NT2/D1 (cell line): ENCODE measurements around the gene SLC9A6.
"Not testable (repeated sequence)": the region's sequence is repeated elsewhere in the genome, so short reads cannot be mapped to it uniquely, and the experiment has no call there.

Source experiments
- DNase-seq: peaks from one replicate; pipeline ENCODE4 v3.0.0-alpha.2; 2011; ENCODE audit warnings: low read depth, low spot score
- H3K27me3 ChIP-seq: 2 replicates; pipeline ENCODE4 v1.6.0; 2011; ENCODE audit warnings: mild to moderate bottlenecking; ENCODE audit not compliant: insufficient read length, insufficient read depth
- H3K36me3 ChIP-seq: 2 replicates; pipeline ENCODE4 v1.6.1; 2011; ENCODE audit warnings: mild to moderate bottlenecking, low read length, mixed read lengths; ENCODE audit not compliant: insufficient read depth, insufficient read length
- H3K4me1 ChIP-seq: 2 replicates; pipeline ENCODE4 v1.5.1; 2011; ENCODE audit not compliant: insufficient read depth, insufficient read length
- H3K4me3 ChIP-seq: 2 replicates; pipeline ENCODE4 v1.5.1; 2011; ENCODE audit warnings: low read depth; ENCODE audit not compliant: insufficient read length
- H3K9ac ChIP-seq: 2 replicates; pipeline ENCODE4 v1.6.0; 2011; ENCODE audit warnings: low read depth; ENCODE audit not compliant: insufficient read length
- H3K9me3 ChIP-seq: 2 replicates; pipeline ENCODE4 v1.5.1; 2011; ENCODE audit warnings: mild to moderate bottlenecking, low read length; ENCODE audit not compliant: insufficient read depth
- SUZ12 ChIP-seq: IDR thresholded peaks from 2 replicates; pipeline ENCODE4 v1.6.1; 2011; ENCODE audit not compliant: insufficient read length, insufficient read depth; ENCODE audit errors: extremely low read depth
- YY1 ChIP-seq: IDR thresholded peaks from 2 replicates; pipeline ENCODE4 v1.6.1; 2011; ENCODE audit not compliant: insufficient read length, insufficient read depth
- ZNF274 ChIP-seq: IDR thresholded peaks from 2 replicates; pipeline ENCODE4 v1.6.1; 2011; ENCODE audit warnings: mild to moderate bottlenecking, low read depth, low read length

The SLC9A6 gene

DNA sequence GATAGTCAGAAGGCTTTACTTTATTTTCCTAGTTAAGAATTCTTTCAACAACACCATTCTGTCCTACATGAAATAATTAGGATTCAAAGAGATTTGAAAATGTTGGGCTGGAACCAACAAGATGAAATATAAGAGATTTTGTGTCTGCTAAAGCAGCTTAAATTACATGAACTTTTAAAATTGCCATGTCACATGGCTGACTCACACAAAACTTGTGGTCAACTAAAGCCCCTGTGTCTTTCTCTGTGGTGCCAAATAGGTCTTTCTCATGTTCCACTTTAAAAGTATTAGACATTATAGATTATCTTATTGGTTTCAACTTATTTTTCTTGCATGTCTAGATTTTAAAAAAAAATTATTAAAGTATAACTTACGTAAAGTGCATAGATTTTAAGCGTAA, 101.3 kb downstream of the SLC9A6 start:
- no peak for DNase-seq
- Histone ChIP-seq H3K9me3 (no peaks in the 10 kb centered on the region), H3K4me3 (no peak overlapping the region)

GRCh38 chrX:136091898-136092297, 106.7 kb downstream of the SLC9A6 start:
- not testable (repeated sequence) for H3K27me3 ChIP-seq, DNase-seq, H3K9me3 ChIP-seq, H3K9ac ChIP-seq, H3K4me3 ChIP-seq, H3K4me1 ChIP-seq, H3K36me3 ChIP-seq

More for the DNA sequence above, 101.3 kb downstream of the SLC9A6 start:
- TF ChIP-seq YY1 (no peak), SUZ12 (no peak), ZNF274 (no peak)
- H3K27me3 ChIP-seq, result no peaks in the 10 kb centered on the region
- no peak overlapping the region for H3K9ac ChIP-seq
- H3K36me3 ChIP-seq, result no peaks in the 10 kb centered on the region
- H3K4me1 ChIP-seq, result no peaks in the 10 kb centered on the region

DNA sequence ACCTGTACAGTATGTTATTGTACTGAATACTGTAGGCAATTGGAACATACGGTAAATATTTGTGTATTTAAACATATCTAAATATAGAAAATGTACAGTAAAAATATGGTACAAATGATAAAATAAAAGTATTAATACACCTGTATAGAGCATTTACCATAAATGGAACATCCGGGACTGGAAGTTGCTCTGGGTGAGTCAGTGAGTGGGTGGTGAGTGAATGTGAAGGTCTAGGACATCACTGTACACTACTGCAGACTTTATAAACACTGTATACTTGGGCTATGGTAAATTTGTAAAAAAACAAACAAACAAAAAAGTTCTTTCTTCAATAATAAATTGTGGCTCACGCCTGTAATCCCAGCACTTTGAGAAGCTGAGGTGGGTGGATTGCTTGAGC, 109.7 kb downstream of the SLC9A6 start:
- H3K4me1 ChIP-seq, result no peaks in the 10 kb centered on the region
- no peaks in the 10 kb centered on the region for H3K9me3 ChIP-seq
- H3K36me3 ChIP-seq, result no peaks in the 10 kb centered on the region
- no peak for DNase-seq
- no peak overlapping the region for H3K4me3 ChIP-seq
- TF ChIP-seq SUZ12 (no peak), ZNF274 (no peak), YY1 (no peak)
- no peak overlapping the region for H3K9ac ChIP-seq
- no peaks in the 10 kb centered on the region for H3K27me3 ChIP-seq
